ACC112 (cell line): Measurements from ENCODE around the gene PCSK6.
"Not testable (repeated sequence)": the region's sequence is repeated elsewhere in the genome, so short reads cannot be mapped to it uniquely, and the experiment has no call there.

Source experiments
- H2AFZ ChIP-seq: fragments of 200-600 bp; sonication (generic); one replicate; pipeline ENCODE4 v1.6.0; 2017; ENCODE audit warnings: antibody characterized with exemption, low read length; ENCODE audit not compliant: unreplicated experiment
- H3K27ac ChIP-seq: fragments of 200-600 bp; sonication (generic); 2 replicates; pipeline ENCODE4 v1.5.1; 2014; ENCODE audit warnings: low read depth, mild to moderate bottlenecking, antibody characterized with exemption, low read length, moderate library complexity
- H3K27me3 ChIP-seq: fragments of 200-600 bp; sonication (generic); 2 replicates; pipeline ENCODE4 v1.6.1; 2014; ENCODE audit warnings: mild to moderate bottlenecking, antibody characterized with exemption, low read length, moderate library complexity, mixed read lengths; ENCODE audit not compliant: insufficient read depth
- H3K36me3 ChIP-seq: fragments of 200-600 bp; sonication (generic); 2 replicates; pipeline ENCODE4 v1.6.1; 2016; ENCODE audit warnings: mild to moderate bottlenecking, antibody characterized with exemption, low read length, moderate library complexity, mixed read lengths; ENCODE audit not compliant: insufficient read depth
- H3K4me1 ChIP-seq: fragments of 200-600 bp; sonication (generic); one replicate; pipeline ENCODE4 v1.6.1; 2016; ENCODE audit warnings: low read length, mixed read lengths; ENCODE audit not compliant: insufficient read depth, unreplicated experiment, control insufficient read depth
- H3K4me3 ChIP-seq: fragments of 200-600 bp; sonication (generic); 2 replicates; pipeline ENCODE4 v1.5.1; 2014; ENCODE audit warnings: mild to moderate bottlenecking, low read depth, low read length
- H3K79me2 ChIP-seq: fragments of 200-600 bp; sonication (generic); one replicate; pipeline ENCODE4 v1.6.0; 2016; ENCODE audit warnings: low read length; ENCODE audit not compliant: control insufficient read depth, unreplicated experiment, insufficient read depth

Gene PCSK6

GRCh38 chr15:101288905-101289513 lies 200.5 kb downstream of the PCSK6 start:
- Histone ChIP-seq H3K4me3 (no peak overlapping the region), H3K79me2 (peaks cover 73% of the 10 kb centered on the region), H3K4me1 (peaks cover 8% of the 10 kb centered on the region), H3K27ac (no peak overlapping the region), H2AFZ (no peak overlapping the region), H3K36me3 (peaks cover 43% of the 10 kb centered on the region), H3K27me3 (no peaks in the 10 kb centered on the region)

GRCh38 chr15:101287342-101287741 lies 202.2 kb downstream of the PCSK6 start:
- H2AFZ ChIP-seq, H3K27ac ChIP-seq, H3K4me3 ChIP-seq, H3K27me3 ChIP-seq, H3K4me1 ChIP-seq: not testable (repeated sequence)
- H3K36me3 ChIP-seq, result peaks cover 46% of the 10 kb centered on the region
- H3K79me2 ChIP-seq, result peaks cover 57% of the 10 kb centered on the region

- Histone ChIP-seq H3K4me1 (no peaks in the 10 kb centered on the region), H3K79me2 (peaks cover 49% of the 10 kb centered on the region)
Measured at GRCh38 chr15:101286471-101287114, 202.9 kb downstream of the PCSK6 start.

GRCh38 chr15:101283931-101284330 lies 205.6 kb downstream of the PCSK6 start:
- Histone ChIP-seq H2AFZ (no peak overlapping the region), H3K4me3 (no peak overlapping the region), H3K36me3 (peaks cover 43% of the 10 kb centered on the region), H3K27ac (no peak overlapping the region), H3K27me3 (no peaks in the 10 kb centered on the region), H3K79me2 (peaks cover 26% of the 10 kb centered on the region), H3K4me1 (no peaks in the 10 kb centered on the region)

More at GRCh38 chr15:101286471-101287114, 202.9 kb downstream of the PCSK6 start:
- Histone ChIP-seq H3K27ac (no peak overlapping the region), H3K27me3 (no peaks in the 10 kb centered on the region), H2AFZ (no peak overlapping the region), H3K4me3 (no peak overlapping the region), H3K36me3 (peaks cover 45% of the 10 kb centered on the region)

GRCh38 chr15:101280007-101280406 lies 209.5 kb downstream of the PCSK6 start:
- Histone ChIP-seq H3K27me3 (no peaks in the 10 kb centered on the region), H3K36me3 (peaks cover 16% of the 10 kb centered on the region), H3K4me3 (no peak overlapping the region), H3K79me2 (peaks cover 20% of the 10 kb centered on the region), H3K27ac (no peak overlapping the region), H2AFZ (no peak overlapping the region), H3K4me1 (peaks cover 8% of the 10 kb centered on the region)

- Histone ChIP-seq H3K4me3 (peak overlapping the region; percentile 89), H3K4me1 (peaks cover 8% of the 10 kb centered on the region), H2AFZ (peak overlapping the region; percentile 37), H3K79me2 (peaks cover 28% of the 10 kb centered on the region), H3K36me3 (peaks cover 31% of the 10 kb centered on the region), H3K27me3 (no peaks in the 10 kb centered on the region), H3K27ac (peak overlapping the region; percentile 22; the same call in 1 of the 2 replicates)
Measured at GRCh38 chr15:101277943-101278564, 211.5 kb downstream of the PCSK6 start.

GRCh38 chr15:101277038-101277822 lies 212.3 kb downstream of the PCSK6 start, which contains the start of gene SELENOS:
Gene SELENOS (minus strand): TSS chr15:101277485. CDS start chr15:101277417, 68 bp downstream.
- H3K4me3 ChIP-seq, result peak within 1 kb of the TSS; percentile 89
- H2AFZ ChIP-seq, result peak within 1 kb of the TSS; percentile 52
- H3K27me3 ChIP-seq, result no peaks in the 10 kb centered on the region
- H3K4me1 ChIP-seq, result peaks cover 8% of the 10 kb centered on the region
- H3K36me3 ChIP-seq, result peaks cover 33% of the 10 kb centered on the region
- H3K79me2 ChIP-seq, result peaks cover 28% of the 10 kb centered on the region
- H3K27ac ChIP-seq, result peak within 1 kb of the TSS; percentile 77

GRCh38 chr15:101276501-101277037 lies 212.9 kb downstream of the PCSK6 start:
- Histone ChIP-seq H3K4me3 (peak overlapping the region; percentile 89), H3K36me3 (peaks cover 39% of the 10 kb centered on the region), H3K79me2 (peaks cover 28% of the 10 kb centered on the region), H3K27ac (peak overlapping the region; percentile 77), H2AFZ (peak overlapping the region; percentile 52), H3K27me3 (no peaks in the 10 kb centered on the region), H3K4me1 (peaks cover 8% of the 10 kb centered on the region)

- Histone ChIP-seq H3K79me2 (peaks cover 28% of the 10 kb centered on the region), H2AFZ (no peak overlapping the region), H3K4me1 (peaks cover 8% of the 10 kb centered on the region), H3K36me3 (peaks cover 49% of the 10 kb centered on the region), H3K27ac (no peak overlapping the region), H3K4me3 (no peak overlapping the region), H3K27me3 (no peaks in the 10 kb centered on the region)
Measured at GRCh38 chr15:101275018-101275417, 214.5 kb downstream of the PCSK6 start.

- H3K79me2 ChIP-seq, result peaks cover 28% of the 10 kb centered on the region
- H3K27ac ChIP-seq, result no peak overlapping the region
- no peak overlapping the region for H3K4me3 ChIP-seq
- H3K4me1 ChIP-seq, result peaks cover 8% of the 10 kb centered on the region
- H3K36me3 ChIP-seq, result peaks cover 49% of the 10 kb centered on the region
- no peak overlapping the region for H2AFZ ChIP-seq
- no peaks in the 10 kb centered on the region for H3K27me3 ChIP-seq
Measured at GRCh38 chr15:101273534-101273933, 216.0 kb downstream of the PCSK6 start.
